Thoracic aorta (tissue), 2 donors: Measurements from ENCODE around the gene ACVRL1. TPM values are rescaled to one million over a fixed set of nuclear protein-coding genes. Genes with fewer than 3 reads are reported as not detected.

Experiments used
- ATAC-seq: fragments of 150-250 bp; one replicate; pipeline ENCODE4 v1.8.0; 2017; ENCODE audit warnings: low read depth; ENCODE audit not compliant: insufficient number of reproducible peaks, low FRiP score
- DNase-seq: peaks from one replicate; pipeline ENCODE4 v3.0.0-alpha.2; 2020; ENCODE audit warnings: low spot score
- H3K27ac ChIP-seq, 2 donors: fragments of 200-600 bp; sonication (generic); 1 replicate in 1 of 2; 2 replicates in 1 of 2; pipeline ENCODE4 v1.5.1; 2016; ENCODE audit warnings: mild to moderate bottlenecking in 2 of 2, moderate library complexity in 2 of 2
- H3K27me3 ChIP-seq: fragments of 200-600 bp; sonication (generic); replicated peaks from 2 replicates; pipeline ENCODE4 v1.6.0; 2016; ENCODE audit warnings: mild to moderate bottlenecking; ENCODE audit not compliant: insufficient read depth
- H3K36me3 ChIP-seq: fragments of 200-600 bp; sonication (generic); one replicate; pipeline ENCODE4 v1.5.1; 2016
- H3K4me1 ChIP-seq, 2 donors: fragments of 200-600 bp; sonication (generic); 1 replicate in 1 of 2; 2 replicates in 1 of 2; pipeline versions ENCODE4 v1.5.1 to v1.6.0; 2016; ENCODE audit warnings: low read depth in 2 of 2, mild to moderate bottlenecking in 1 of 2; ENCODE audit not compliant: control insufficient read depth in 1 of 2
- H3K4me3 ChIP-seq: fragments of 200-600 bp; sonication (generic); 2 replicates; pipeline ENCODE4 v1.5.1; 2016; ENCODE audit warnings: mild to moderate bottlenecking
- H3K9me3 ChIP-seq: fragments of 200-600 bp; sonication (generic); 2 replicates; pipeline ENCODE4 v1.5.1; 2016
- total RNA-seq, 2 donors: library from RNA; depleted of rRNA; stranded (reverse); fragments of >200 nt; gene quantifications; one replicate each; pipeline versions ENCODE4 v1.1.0 to v1.2.3, GENCODE V29; 2016
- TF ChIP-seq, protein P1 (sequence below): fragments of 200-600 bp; sonication (generic); IDR thresholded peaks from one replicate; pipeline ENCODE4 v1.5.1; 2019; ENCODE audit warnings: antibody characterized with exemption

Gene ACVRL1
- total RNA-seq, 2 donors from 2014 or later: 81.4 to 90.2 TPM

DNA sequence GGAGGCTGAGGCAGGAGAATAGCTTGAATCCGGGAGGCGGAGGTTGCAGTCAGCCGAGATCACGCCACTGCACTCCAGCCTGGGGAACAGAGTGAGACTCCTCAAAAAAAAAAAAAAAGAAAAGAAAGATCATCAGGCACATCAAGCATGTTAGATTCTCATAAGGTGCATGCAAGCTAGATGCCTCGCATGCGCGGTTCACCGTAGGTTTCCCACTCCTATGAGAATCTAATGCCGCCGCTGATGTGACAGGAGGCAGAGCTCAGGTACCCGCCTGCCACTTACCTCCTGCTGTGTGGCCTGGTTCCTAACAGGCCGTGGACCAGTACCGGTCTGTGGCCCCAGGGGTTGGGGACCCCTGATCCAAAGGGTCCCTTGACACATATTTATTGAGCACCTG, 51.2 kb downstream of the ACVRL1 start:
- no peaks in the 10 kb centered on the region for H3K27me3 ChIP-seq
- H3K36me3 ChIP-seq: no peaks in the 10 kb centered on the region
- H3K4me3 ChIP-seq: no peak overlapping the region
- H3K9me3 ChIP-seq: no peaks in the 10 kb centered on the region
- DNase-seq (no peak), ATAC-seq (no peak)
- H3K4me1 ChIP-seq: peaks cover 29 to 41% of the 10 kb centered on the region in 2 donors
- TF ChIP-seq, protein P1, sequence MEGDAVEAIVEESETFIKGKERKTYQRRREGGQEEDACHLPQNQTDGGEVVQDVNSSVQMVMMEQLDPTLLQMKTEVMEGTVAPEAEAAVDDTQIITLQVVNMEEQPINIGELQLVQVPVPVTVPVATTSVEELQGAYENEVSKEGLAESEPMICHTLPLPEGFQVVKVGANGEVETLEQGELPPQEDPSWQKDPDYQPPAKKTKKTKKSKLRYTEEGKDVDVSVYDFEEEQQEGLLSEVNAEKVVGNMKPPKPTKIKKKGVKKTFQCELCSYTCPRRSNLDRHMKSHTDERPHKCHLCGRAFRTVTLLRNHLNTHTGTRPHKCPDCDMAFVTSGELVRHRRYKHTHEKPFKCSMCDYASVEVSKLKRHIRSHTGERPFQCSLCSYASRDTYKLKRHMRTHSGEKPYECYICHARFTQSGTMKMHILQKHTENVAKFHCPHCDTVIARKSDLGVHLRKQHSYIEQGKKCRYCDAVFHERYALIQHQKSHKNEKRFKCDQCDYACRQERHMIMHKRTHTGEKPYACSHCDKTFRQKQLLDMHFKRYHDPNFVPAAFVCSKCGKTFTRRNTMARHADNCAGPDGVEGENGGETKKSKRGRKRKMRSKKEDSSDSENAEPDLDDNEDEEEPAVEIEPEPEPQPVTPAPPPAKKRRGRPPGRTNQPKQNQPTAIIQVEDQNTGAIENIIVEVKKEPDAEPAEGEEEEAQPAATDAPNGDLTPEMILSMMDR: no peak
- no peak overlapping the region for H3K27ac ChIP-seq

DNA sequence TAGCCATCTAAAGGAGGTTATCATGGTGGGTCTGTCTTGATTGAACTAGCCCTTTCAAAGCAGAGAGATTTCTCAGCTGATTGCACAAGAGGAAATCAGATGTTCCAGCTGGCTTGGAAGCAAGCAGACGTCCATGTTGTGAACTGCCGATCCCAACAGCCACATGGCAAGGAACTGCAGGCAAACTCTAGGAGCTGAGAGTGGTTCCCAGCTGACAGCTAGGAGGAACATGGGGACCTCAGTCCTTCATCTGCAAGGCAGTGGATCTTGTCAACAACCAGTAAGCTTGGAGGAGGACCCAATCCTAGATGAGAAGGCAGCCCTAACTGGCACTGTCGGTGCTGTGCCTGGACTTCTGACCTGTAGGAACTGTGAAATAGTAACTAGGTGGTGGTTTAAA, 51.9 kb downstream of the ACVRL1 start:
- TF ChIP-seq, protein P1: no peak
- Histone ChIP-seq H3K27ac (no peak overlapping the region), H3K4me1 (peaks cover 25 to 34% of the 10 kb centered on the region in 2 donors), H3K27me3 (no peaks in the 10 kb centered on the region), H3K9me3 (no peaks in the 10 kb centered on the region), H3K36me3 (no peaks in the 10 kb centered on the region), H3K4me3 (no peak overlapping the region)
- no peak for ATAC-seq
- DNase-seq: no peak

DNA sequence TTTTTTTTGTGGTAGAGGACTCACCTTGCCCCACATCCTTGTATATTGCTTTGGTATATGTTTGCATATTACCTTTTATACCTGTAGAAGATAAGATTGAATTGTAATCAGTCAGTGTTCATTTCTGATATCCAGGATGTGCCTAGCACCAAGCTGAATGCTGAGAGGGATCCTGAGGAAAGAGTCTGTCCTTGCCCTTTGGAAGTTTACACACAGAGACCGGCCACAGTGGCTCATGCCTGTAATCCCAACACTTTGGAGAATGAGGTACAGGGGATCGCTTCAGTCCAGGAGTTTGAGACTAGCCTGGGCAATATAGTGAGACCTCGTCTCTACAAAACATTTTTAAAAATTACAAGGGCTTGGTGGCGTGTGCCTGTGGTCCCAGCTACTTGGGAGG, 52.6 kb downstream of the ACVRL1 start:
- Histone ChIP-seq H3K4me3 (no peak overlapping the region), H3K27ac (no peak overlapping the region), H3K9me3 (no peaks in the 10 kb centered on the region), H3K36me3 (no peaks in the 10 kb centered on the region), H3K27me3 (no peaks in the 10 kb centered on the region), H3K4me1 (peaks cover 17 to 27% of the 10 kb centered on the region in 2 donors)
- no peak for ATAC-seq
- DNase-seq: no peak
- TF ChIP-seq, protein P1: no peak

DNA sequence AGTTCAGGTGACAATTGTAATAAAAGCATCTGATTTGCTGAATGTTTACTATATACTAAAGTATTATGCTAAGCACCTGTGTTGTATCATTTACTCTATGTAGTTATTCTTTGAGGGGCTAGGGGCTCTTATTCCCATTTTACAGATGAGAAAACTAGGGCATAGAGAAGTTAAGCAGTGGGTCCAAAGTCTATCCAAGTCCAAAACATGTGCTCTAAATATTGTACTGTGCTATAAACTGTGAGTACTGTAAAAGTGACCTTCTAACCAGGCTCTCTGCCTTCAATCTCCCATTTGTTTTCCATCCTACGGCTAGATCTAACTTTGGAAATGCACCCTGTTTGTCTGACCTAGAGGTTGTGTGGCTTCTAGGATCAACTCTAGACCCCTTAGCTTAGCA, 53.2 kb downstream of the ACVRL1 start:
- TF ChIP-seq, protein P1: no peak
- Histone ChIP-seq H3K36me3 (no peaks in the 10 kb centered on the region), H3K4me1 (peaks cover 12 to 21% of the 10 kb centered on the region in 2 donors), H3K27ac (no peak overlapping the region), H3K4me3 (no peak overlapping the region), H3K27me3 (no peaks in the 10 kb centered on the region), H3K9me3 (no peaks in the 10 kb centered on the region)
- ATAC-seq: no peak
- no peak for DNase-seq

DNA sequence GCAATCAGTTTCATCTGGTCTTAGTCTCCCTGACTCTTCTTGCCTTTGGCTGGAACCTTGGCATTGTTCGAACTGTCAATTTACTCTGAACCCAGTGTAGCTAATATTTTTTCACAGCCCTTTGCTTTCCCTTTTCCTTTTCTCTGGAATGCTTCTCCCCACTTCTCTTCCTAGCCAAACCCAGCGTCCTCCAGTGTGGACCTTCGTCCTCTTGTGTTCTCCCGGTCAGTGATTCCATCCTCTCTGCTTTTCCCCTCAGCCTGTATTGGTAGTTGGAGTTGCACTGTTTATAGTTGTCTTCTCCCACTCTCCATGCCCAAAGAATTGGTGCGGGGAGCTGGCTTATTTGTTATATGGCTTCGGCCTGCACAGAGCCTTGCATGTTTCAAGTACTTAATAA, 53.6 kb downstream of the ACVRL1 start:
- H3K4me1 ChIP-seq: peaks cover 8 to 17% of the 10 kb centered on the region in 2 donors
- no peaks in the 10 kb centered on the region for H3K36me3 ChIP-seq
- no peaks in the 10 kb centered on the region for H3K27me3 ChIP-seq
- DNase-seq (no peak), ATAC-seq (no peak)
- H3K9me3 ChIP-seq: no peaks in the 10 kb centered on the region
- TF ChIP-seq, protein P1: no peak
- no peak overlapping the region for H3K27ac ChIP-seq
- no peak overlapping the region for H3K4me3 ChIP-seq
